Endometrium (tissue), 2 donors: ENCODE measurements around the gene ANK3.

ENCODE experiments used
- FAIRE-seq: peaks from 2 replicates; lab custom pipeline; 2012; peaks lifted over from hg19 to GRCh38; lab: Jason Lieb, UNC
- donor health status: control.
- donor health status: control.

ANK3 gene

GRCh38 chr10:60389413-60390025 is at the start of gene ANK3:
Gene ANK3 (minus strand): TSS chr10:60389875. CDS start chr10:60389538, 337 bp downstream.
- FAIRE-seq: no peak

- FAIRE-seq: peak; percentile 93
These were observed 44.9 kb upstream of the ANK3 start for GRCh38 chr10:60434418-60435046.

GRCh38 chr10:60433684-60434083 is 44.0 kb upstream of the ANK3 start:
- FAIRE-seq: no peak

- FAIRE-seq: no peak
These were observed 41.3 kb upstream of the ANK3 start for GRCh38 chr10:60430836-60431597.

GRCh38 chr10:60430017-60430416 is 40.3 kb upstream of the ANK3 start:
- FAIRE-seq: no peak

- FAIRE-seq: no peak
These were observed 39.6 kb upstream of the ANK3 start for GRCh38 chr10:60429084-60429849.

GRCh38 chr10:60428387-60428737 is 38.7 kb upstream of the ANK3 start:
- FAIRE-seq: no peak

- no peak for FAIRE-seq
These were observed 38.2 kb upstream of the ANK3 start for GRCh38 chr10:60427709-60428386.

- FAIRE-seq: no peak
These were observed 37.5 kb upstream of the ANK3 start for GRCh38 chr10:60427148-60427547.

GRCh38 chr10:60426425-60426824 is 36.8 kb upstream of the ANK3 start:
- FAIRE-seq: no peak

GRCh38 chr10:60425392-60426110 is 35.9 kb upstream of the ANK3 start:
- no peak for FAIRE-seq

GRCh38 chr10:60424971-60425370 is 35.3 kb upstream of the ANK3 start:
- no peak for FAIRE-seq

- FAIRE-seq: no peak
These were observed 34.2 kb upstream of the ANK3 start for GRCh38 chr10:60423920-60424319.

GRCh38 chr10:60422809-60423208 is 33.1 kb upstream of the ANK3 start:
- FAIRE-seq: no peak

GRCh38 chr10:60420991-60421894 is 31.6 kb upstream of the ANK3 start:
- FAIRE-seq: no peak

GRCh38 chr10:60419249-60419648 is 29.6 kb upstream of the ANK3 start:
- FAIRE-seq: no peak

- FAIRE-seq: no peak
These were observed 28.2 kb upstream of the ANK3 start for GRCh38 chr10:60417901-60418300.

GRCh38 chr10:60417024-60417423 is 27.3 kb upstream of the ANK3 start:
- FAIRE-seq: peak; percentile 26

- FAIRE-seq: no peak
These were observed 25.4 kb upstream of the ANK3 start for GRCh38 chr10:60414877-60415585.

- no peak for FAIRE-seq
These were observed 24.4 kb upstream of the ANK3 start for GRCh38 chr10:60414111-60414510.
